HepG2 (cell line): ENCODE measurements around the gene NAP1L1. TPM values are rescaled to one million over a fixed set of nuclear protein-coding genes. Genes with fewer than 3 reads are reported as not detected.

Source experiments
- CREB1 ChIP-seq, 2 experiments: fragments of 450-650 bp in 1 of 2; IDR thresholded peaks; 2 replicates each; pipeline ENCODE4 v1.6.1; 2016 to 2017; ENCODE audit warnings: control low read depth in 1 of 2, mild to moderate bottlenecking in 1 of 2, missing compliant biosample characterization in 1 of 2, missing genetic modification characterization in 1 of 2
- FOXC1 ChIP-seq: sonication (generic); formaldehyde crosslinking; IDR thresholded peaks from 2 replicates; pipeline ENCODE4 v1.8.0; 2022; ENCODE audit warnings: mild to moderate bottlenecking, missing genetic modification reagents, borderline replicate concordance
- FUBP1 ChIP-seq: sonication (generic); formaldehyde crosslinking; IDR thresholded peaks from 2 replicates; pipeline ENCODE4 v1.5.1; 2020; ENCODE audit warnings: missing genetic modification reagents, mild to moderate bottlenecking, borderline replicate concordance
- RAD51 ChIP-seq: fragments of 450-650 bp; IDR thresholded peaks from 2 replicates; pipeline ENCODE4 v1.6.1; 2016; ENCODE audit warnings: borderline replicate concordance
- SOX5 ChIP-seq: IDR thresholded peaks from 2 replicates; pipeline ENCODE4 v1.6.1; 2016; ENCODE audit warnings: borderline replicate concordance
- SOX6 ChIP-seq, 2 experiments: fragments of 450-650 bp in 1 of 2; sonication (generic) in 1 of 2; formaldehyde crosslinking in 1 of 2; IDR thresholded peaks; 2 replicates each; pipeline versions ENCODE4 v1.4.0 to v1.6.1; 2017 to 2020; ENCODE audit warnings: antibody characterized with exemption in 1 of 2, mild to moderate bottlenecking in 1 of 2, missing genetic modification reagents in 1 of 2
- YEATS2 ChIP-seq: sonication (generic); formaldehyde crosslinking; IDR thresholded peaks from 2 replicates; pipeline ENCODE4 v1.4.0; 2020; ENCODE audit warnings: missing genetic modification reagents, borderline replicate concordance
- ZBTB40 ChIP-seq, 2 experiments: fragments of 450-650 bp in 1 of 2; sonication (generic) in 1 of 2; formaldehyde crosslinking in 1 of 2; IDR thresholded peaks; 2 replicates each; pipeline versions ENCODE4 v1.6.1 to v1.8.0; 2016 to 2022; ENCODE audit warnings: antibody characterized with exemption in 1 of 2, mild to moderate bottlenecking in 1 of 2, missing genetic modification reagents in 1 of 2
- ZFP41 ChIP-seq: sonication (generic); formaldehyde crosslinking; IDR thresholded peaks from 2 replicates; pipeline ENCODE4 v1.4.0; 2020; ENCODE audit warnings: mild to moderate bottlenecking, missing genetic modification reagents, borderline replicate concordance
- ZNF616 ChIP-seq: sonication (generic); formaldehyde crosslinking; IDR thresholded peaks from 2 replicates; pipeline ENCODE4 v1.5.0; 2020; ENCODE audit warnings: low read depth, mild to moderate bottlenecking, missing genetic modification reagents
- ZNF792 ChIP-seq: IDR thresholded peaks from 2 replicates; pipeline ENCODE4 v1.6.1; 2016
- ZNF800 ChIP-seq: sonication (generic); formaldehyde crosslinking; IDR thresholded peaks from 2 replicates; pipeline ENCODE4 v1.4.0; 2020; ENCODE audit warnings: missing genetic modification reagents
- polyA plus RNA-seq, 8 experiments: library from polyadenylated mRNA; depleted of rRNA in 3 of 8; stranded (reverse) in 7 of 8; unstranded in 1 of 8; fragments of >200 nt; fragmentation: Illumina TruSeq in 4 of 8; extraction: Trizol in 4 of 8; gene quantifications; 2 replicates each; pipeline versions ENCODE4 v1.2.1 to v1.2.3, GENCODE V29; 2011 to 2016; ENCODE audit warnings: low read depth in 4 of 8, missing spikeins in 1 of 8, mixed read lengths in 1 of 8; ENCODE audit not compliant: insufficient read depth in 1 of 8
- total RNA-seq, 5 experiments: library from RNA; depleted of rRNA; stranded (reverse); fragments of >200 nt; fragmentation: Illumina TruSeq; extraction: Trizol; gene quantifications; 2 replicates each; pipeline ENCODE4 v1.2.3, GENCODE V29; 2016; ENCODE audit warnings: low read depth in 1 of 5

Gene NAP1L1
- total and polyA plus RNA-seq, 2 of the 13 experiments (the other 11 are each of a cell fraction or from before 2014, with no cell fraction given) = 207 to 309 TPM

- no peak for TF ChIP-seq ZBTB40 (IDR thresholded peaks at IDR 0.05)
- TF ChIP-seq ZBTB40 (CRISPR knock-in tag; IDR thresholded peaks at IDR 0.05) = peak; percentile 68; the same call in 1 of the 2 replicates
- TF ChIP-seq ZNF616 (CRISPR knock-in tag) = peak; percentile 47; the same call in 1 of the 2 replicates
- TF ChIP-seq ZNF792 = no peak
- TF ChIP-seq YEATS2 (CRISPR knock-in tag) = peak; percentile 54; the same call in 1 of the 2 replicates
- TF ChIP-seq ZNF800 (CRISPR knock-in tag) = peak; percentile 16; the same call in 1 of the 2 replicates
- no peak for TF ChIP-seq CREB1 (IDR thresholded peaks at IDR 0.05)
- TF ChIP-seq CREB1 (CRISPR knock-in tag; IDR thresholded peaks at IDR 0.05) = no peak
- TF ChIP-seq FUBP1 (CRISPR knock-in tag) = no peak
- no peak for TF ChIP-seq SOX6 (IDR thresholded peaks at IDR 0.05)
- TF ChIP-seq SOX6 (CRISPR knock-in tag; IDR thresholded peaks at IDR 0.05) = peak; percentile 27; the same call in 1 of the 2 replicates
- no peak for TF ChIP-seq SOX5 (CRISPR knock-in tag)
- no peak for TF ChIP-seq RAD51
- TF ChIP-seq FOXC1 (CRISPR knock-in tag) = no peak
- TF ChIP-seq ZFP41 (CRISPR knock-in tag) = no peak
Measured at GRCh38 chr12:76083904-76084862, at the start of gene NAP1L1 (continued).
